Lower leg skin (tissue), 3 donors: Measurements from ENCODE around the gene COL13A1.

ENCODE experiments used
- CTCF ChIP-seq, 3 donors: fragments of 450-650 bp; IDR thresholded peaks; one replicate each; pipeline ENCODE4 v1.5.1; 2016; ENCODE audit warnings: antibody characterized with exemption in 3 of 3, mild to moderate bottlenecking in 3 of 3, moderate library complexity in 2 of 3
- POLR2A ChIP-seq, 2 donors: fragments of 450-650 bp; IDR thresholded peaks; one replicate each; pipeline ENCODE4 v1.6.1; 2016 to 2017; ENCODE audit warnings: antibody characterized with exemption in 2 of 2, mild to moderate bottlenecking in 1 of 2, moderate library complexity in 1 of 2

DNA sequence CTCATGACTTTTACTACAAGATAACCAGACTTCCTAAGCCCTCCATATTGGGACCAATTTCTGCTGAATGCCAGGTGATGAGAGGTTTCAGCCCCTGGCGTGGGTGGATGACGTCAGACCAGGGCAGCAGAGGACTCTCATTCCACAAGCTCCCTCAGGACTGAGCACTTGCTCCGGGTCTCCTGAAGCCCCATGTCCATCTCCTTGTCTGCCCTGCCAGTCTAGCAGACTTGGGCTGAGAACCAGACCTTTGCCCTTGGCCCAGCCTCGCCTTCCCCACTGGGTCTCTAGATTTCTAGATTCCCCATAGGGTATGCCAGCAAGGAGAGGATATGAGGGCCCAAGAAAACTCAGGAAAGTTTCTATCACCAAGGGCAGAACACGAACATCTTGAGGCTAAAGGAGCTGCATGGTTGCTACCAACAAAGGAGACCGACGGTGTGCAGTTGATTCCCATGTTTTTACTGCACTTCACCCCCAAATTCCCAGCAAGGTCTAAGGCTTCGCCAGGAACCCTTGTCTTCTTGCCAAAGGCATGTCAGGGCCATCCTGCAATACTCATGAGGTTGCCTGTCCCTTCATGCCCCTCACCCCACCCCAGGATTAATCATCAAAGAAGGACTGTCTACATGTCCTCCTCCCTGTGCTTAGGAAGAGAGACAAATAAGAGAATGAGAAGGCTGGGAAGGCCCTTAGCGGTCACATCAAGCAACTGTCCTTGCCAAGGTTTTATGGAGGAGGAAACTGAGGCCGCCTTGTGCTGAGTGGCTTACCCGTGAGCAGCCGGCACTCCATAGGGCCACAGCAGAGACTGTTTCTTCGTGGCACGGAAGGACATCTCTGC is 154.4 kb downstream of the COL13A1 start:
- no peak for TF ChIP-seq CTCF (IDR thresholded peaks at IDR 0.05)
- no peak for TF ChIP-seq POLR2A (IDR thresholded peaks at IDR 0.05)
